Upper lobe of left lung (tissue), 6 donors: ENCODE results near the gene MUC6. TPM values are rescaled to one million over a fixed set of nuclear protein-coding genes. Genes with fewer than 3 reads are reported as not detected.

Experiments
- ATAC-seq, 2 donors: fragments of 200-7000 bp; cut with Tn5 transposase; one replicate each; pipeline ENCODE4 v1.9.1; 2022; ENCODE audit warnings: mild to moderate bottlenecking in 2 of 2, moderate library complexity in 2 of 2; ENCODE audit not compliant: low FRiP score in 2 of 2
- DNase-seq, 2 donors: peaks; one replicate each; pipeline ENCODE4 v3.0.0-alpha.2; 2019 to 2020
- H3K27ac ChIP-seq, 4 donors: fragments of 200-600 bp; sonication (generic); one replicate each; pipeline ENCODE4 v1.5.1; 2016 to 2019
- H3K27me3 ChIP-seq, 4 donors: fragments of 200-600 bp; sonication (generic); one replicate each; pipeline ENCODE4 v1.5.1; 2017 to 2019
- H3K36me3 ChIP-seq, 4 donors: fragments of 200-600 bp; sonication (generic); one replicate each; pipeline ENCODE4 v1.5.1; 2016 to 2019
- H3K4me1 ChIP-seq, 4 donors: fragments of 200-600 bp; sonication (generic); one replicate each; pipeline ENCODE4 v1.5.1; 2018 to 2019
- H3K4me3 ChIP-seq, 4 donors: fragments of 200-600 bp; sonication (generic); one replicate each; pipeline ENCODE4 v1.5.1; 2017 to 2019; ENCODE audit warnings: mild to moderate bottlenecking in 2 of 4, moderate library complexity in 1 of 4
- H3K9me3 ChIP-seq, 4 donors: fragments of 200-600 bp; sonication (generic); one replicate each; pipeline ENCODE4 v1.5.1; 2018 to 2019
- CTCF ChIP-seq, 6 experiments: fragments of 450-650 bp in 4 of 6; fragments of 200-600 bp in 2 of 6; sonication (generic) in 2 of 6; IDR thresholded peaks; one replicate each; pipeline ENCODE4 v1.5.1; 2016 to 2019; ENCODE audit warnings: antibody characterized with exemption in 6 of 6
- EP300 ChIP-seq, 4 donors: sonication (generic); formaldehyde crosslinking; IDR thresholded peaks; one replicate each; pipeline ENCODE4 v1.5.1; 2017; ENCODE audit warnings: antibody characterized with exemption in 4 of 4, control low read depth in 2 of 4
- POLR2A ChIP-seq, 4 donors: fragments of 450-650 bp; IDR thresholded peaks; one replicate each; pipeline ENCODE4 v1.5.1; 2016 to 2017; ENCODE audit warnings: antibody characterized with exemption in 4 of 4, mild to moderate bottlenecking in 2 of 4
- POLR2AphosphoS5 ChIP-seq, 2 donors: sonication (generic); formaldehyde crosslinking; IDR thresholded peaks; one replicate each; pipeline ENCODE4 v1.5.1; 2017; ENCODE audit warnings: antibody characterized with exemption in 2 of 2
- WGBS, 2 donors: methylation state at CpG; one replicate each; pipeline ENCODE4 v1.1.5; 2017 to 2018; 5-methylcytosine and 5-hydroxymethylcytosine counted together
- total RNA-seq, 6 donors: library from RNA; depleted of rRNA in 4 of 6; stranded (reverse); fragments of >200 nt in 4 of 6; gene quantifications; one replicate each; pipeline versions ENCODE4 v1.1.0 to v1.2.1, GENCODE V29; 2016 to 2021
- donor health status: DM: no; HTN: no; CAD: no; lungs with moderate emphysema.
- donor health status: DM: no; HTN: yes; CAD: no; lungs with severe emphysema.

MUC6 gene
- total RNA-seq, 6 donors from 2014 or later, result 0.06 to 4.2 (median 0.51) TPM; not detected in 3

DNA sequence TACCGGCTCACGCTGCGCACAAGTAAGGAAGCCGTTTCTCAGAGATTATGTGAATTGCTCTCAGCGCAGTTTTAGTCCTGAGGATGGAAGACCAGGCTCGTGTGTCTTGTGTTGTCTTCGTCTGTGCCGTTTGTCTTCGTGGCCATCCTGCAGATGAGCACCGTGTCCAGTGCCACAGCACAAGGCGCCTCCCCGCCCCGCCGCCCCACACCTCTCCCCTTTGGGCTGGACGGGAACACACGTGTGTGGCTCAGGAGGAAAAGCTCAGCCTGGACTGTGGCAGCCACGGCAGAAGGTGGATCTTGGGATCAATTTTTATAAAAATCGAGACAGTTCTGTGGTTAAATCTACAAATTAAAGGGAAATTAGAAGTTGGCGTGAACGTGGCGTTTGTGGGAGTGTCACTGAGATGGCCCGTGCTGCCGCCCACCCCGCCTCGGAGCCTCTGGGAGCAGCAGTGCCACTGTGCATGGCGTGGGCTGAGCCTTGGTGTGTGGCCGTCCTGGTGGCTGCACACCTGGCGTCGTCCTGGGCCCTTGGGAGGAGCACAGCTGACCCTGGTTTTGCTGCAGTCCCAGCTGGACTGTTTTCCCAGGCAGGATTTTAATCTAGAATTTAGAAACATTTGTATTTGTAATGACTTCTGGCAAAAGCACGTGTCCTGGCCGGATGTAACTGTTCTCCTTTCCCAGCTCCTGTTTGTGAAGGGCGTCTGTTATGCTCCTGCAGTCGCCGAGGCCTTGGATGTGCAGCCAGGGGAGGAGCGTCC is 25.8 kb downstream of the MUC6 start:
- peak in 1 of 2 donors; percentile 71 for DNase-seq
- Histone ChIP-seq H3K9me3 (no peaks in the 10 kb centered on the region), H3K27me3 (no peaks in the 10 kb centered on the region), H3K4me1 (no peaks in the 10 kb centered on the region), H3K4me3 (no peak overlapping the region), H3K36me3 (peaks cover 27 to 79% (median 68%) of the 10 kb centered on the region in 4 donors), H3K27ac (no peak overlapping the region)
- TF ChIP-seq POLR2AphosphoS5 (IDR thresholded peaks at IDR 0.05), result no peak
- TF ChIP-seq POLR2A (IDR thresholded peaks at IDR 0.05), result no peak
- no peak for TF ChIP-seq EP300 (IDR thresholded peaks at IDR 0.05)
- TF ChIP-seq CTCF (IDR thresholded peaks at IDR 0.05), result no peak
- WGBS, 2 donors, result 91 to 92% methylated on average over 31 to 35 of the region's 35 CpGs
- no peak for ATAC-seq

DNA sequence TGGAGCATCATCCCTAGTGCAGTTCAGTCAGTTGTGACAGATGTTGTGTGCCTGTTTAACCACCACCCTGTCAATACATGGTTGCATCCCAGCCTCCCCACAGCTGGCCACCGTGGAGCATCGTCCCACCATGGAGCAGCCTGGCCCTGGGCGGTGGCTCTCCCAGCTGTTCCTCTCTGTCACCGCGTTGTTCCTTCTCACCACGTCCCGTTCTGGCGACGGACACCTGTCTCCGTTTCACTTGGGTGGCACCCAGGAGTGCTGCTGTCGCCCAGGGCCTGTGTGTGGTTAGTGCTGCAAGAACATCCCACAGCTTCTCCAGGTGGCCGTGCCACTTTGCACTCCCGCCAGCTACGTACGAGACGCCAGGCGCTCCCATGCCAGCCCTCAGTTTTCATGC is 26.5 kb downstream of the MUC6 start:
- peaks cover 33 to 87% (median 75%) of the 10 kb centered on the region in 4 donors for H3K36me3 ChIP-seq

DNA sequence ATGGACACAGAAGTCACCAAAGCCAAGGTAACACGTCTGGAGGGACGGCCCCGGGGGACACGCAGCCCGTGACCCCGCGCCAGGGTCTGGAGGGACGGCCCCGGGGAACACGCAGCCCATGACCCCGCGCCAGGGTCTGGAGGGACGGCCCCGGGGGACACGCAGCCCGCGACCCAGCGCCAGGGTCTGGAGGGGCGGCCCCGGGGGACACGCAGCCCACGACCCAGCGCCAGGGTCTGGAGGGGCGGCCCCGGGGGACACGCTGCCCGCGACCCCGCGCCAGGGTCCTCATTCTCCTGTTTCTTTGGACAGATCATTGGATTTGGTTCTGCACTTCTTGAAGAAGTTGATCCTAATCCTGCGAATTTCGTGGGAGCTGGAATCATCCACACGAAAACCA is 27.1 kb downstream of the MUC6 start:
- peak in 1 of 2 donors; percentile 55 for DNase-seq
- no peak overlapping the region for H3K4me3 ChIP-seq
- H3K36me3 ChIP-seq, result peaks cover 33 to 93% (median 80%) of the 10 kb centered on the region in 4 donors
- no peak overlapping the region for H3K27ac ChIP-seq
- H3K9me3 ChIP-seq, result no peaks in the 10 kb centered on the region
- no peak for ATAC-seq
- WGBS, 2 donors, result 90 to 92% methylated on average over 24 to 25 of the region's 33 CpGs
- H3K4me1 ChIP-seq, result no peaks in the 10 kb centered on the region
- TF ChIP-seq POLR2AphosphoS5 (IDR thresholded peaks at IDR 0.05) (no peak), CTCF (IDR thresholded peaks at IDR 0.05) (no peak), EP300 (IDR thresholded peaks at IDR 0.05) (no peak), POLR2A (IDR thresholded peaks at IDR 0.05) (no peak)
- no peaks in the 10 kb centered on the region for H3K27me3 ChIP-seq

More for the DNA sequence above, 26.5 kb downstream of the MUC6 start:
- TF ChIP-seq EP300 (IDR thresholded peaks at IDR 0.05), result no peak
- TF ChIP-seq POLR2A (IDR thresholded peaks at IDR 0.05), result no peak
- TF ChIP-seq CTCF (IDR thresholded peaks at IDR 0.05), result no peak
- TF ChIP-seq POLR2AphosphoS5 (IDR thresholded peaks at IDR 0.05), result no peak
- no peak overlapping the region for H3K27ac ChIP-seq
- no peaks in the 10 kb centered on the region for H3K9me3 ChIP-seq
- no peak for ATAC-seq
- 97 to 98% methylated on average over 16 to 17 of the region's 17 CpGs for WGBS, 2 donors
- DNase-seq, result peak in 1 of 2 donors; percentile 71
- H3K4me3 ChIP-seq, result no peak overlapping the region
- no peaks in the 10 kb centered on the region for H3K4me1 ChIP-seq
- H3K27me3 ChIP-seq, result no peaks in the 10 kb centered on the region

DNA sequence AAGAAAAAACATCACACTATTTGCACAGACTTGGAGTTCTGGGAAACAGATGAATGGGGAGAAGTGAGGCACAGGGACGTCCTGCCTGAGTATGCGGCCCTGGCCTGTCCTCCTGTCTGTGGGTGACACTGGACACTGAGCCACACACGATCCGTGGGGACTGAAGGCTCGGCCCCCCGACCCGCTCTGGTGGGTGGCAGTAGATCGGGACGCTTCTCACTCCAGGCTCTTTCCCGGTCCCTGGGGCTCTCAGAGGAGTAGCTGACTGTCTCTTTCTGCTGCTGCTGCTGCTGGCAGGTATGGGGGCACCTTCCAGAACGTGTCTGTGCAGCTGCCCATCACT is 27.7 kb downstream of the MUC6 start:
- H3K27me3 ChIP-seq, result no peaks in the 10 kb centered on the region
- H3K9me3 ChIP-seq, result no peaks in the 10 kb centered on the region
- H3K4me1 ChIP-seq, result no peaks in the 10 kb centered on the region
- H3K27ac ChIP-seq, result no peak overlapping the region
- H3K36me3 ChIP-seq, result peaks cover 33 to 96% (median 86%) of the 10 kb centered on the region in 4 donors
- ATAC-seq (no peak), DNase-seq (peak in 1 of 2 donors; percentile 69)
- 88 to 95% methylated on average over 11 of the region's 11 CpGs for WGBS, 2 donors
- TF ChIP-seq POLR2A (IDR thresholded peaks at IDR 0.05) (no peak), CTCF (IDR thresholded peaks at IDR 0.05) (no peak), POLR2AphosphoS5 (IDR thresholded peaks at IDR 0.05) (no peak), EP300 (IDR thresholded peaks at IDR 0.05) (no peak)
- H3K4me3 ChIP-seq, result no peak overlapping the region
